CD1c-positive myeloid dendritic cell (primary cell): ENCODE measurements around the gene DDAH2.
A peak's percentile ranks its signal among the peaks of the same experiment; 100 is the strongest.

Experiments
- DNase-seq: peaks from one replicate; pipeline ENCODE4 v3.0.0-alpha.2; 2016; ENCODE audit errors: extremely low spot score

The DDAH2 gene

GRCh38 chr6:31728767-31729514 lies at the start of gene DDAH2:
TSS of gene DDAH2 (minus strand) at chr6:31729299. CDS start at chr6:31729161, 138 bp downstream.
- no peak for DNase-seq

- no peak for DNase-seq
These were observed 49.1 kb upstream of the DDAH2 start for GRCh38 chr6:31778193-31778592.

GRCh38 chr6:31777667-31778050 lies 48.6 kb upstream of the DDAH2 start:
- no peak for DNase-seq

- DNase-seq: peak; percentile 90
These were observed 48.0 kb upstream of the DDAH2 start, which contains the start of gene VWA7 for GRCh38 chr6:31776989-31777666. TSS of gene VWA7 (minus strand) at chr6:31777328. CDS start at chr6:31776779, 549 bp downstream.

- peak; percentile 30 for DNase-seq
These were observed 47.4 kb upstream of the DDAH2 start for GRCh38 chr6:31776485-31776988.

GRCh38 chr6:31775633-31776484 lies 46.8 kb upstream of the DDAH2 start:
- no peak for DNase-seq

GRCh38 chr6:31775184-31775583 lies 46.1 kb upstream of the DDAH2 start:
- no peak for DNase-seq

- DNase-seq: peak; percentile 37
These were observed 42.9 kb upstream of the DDAH2 start for GRCh38 chr6:31771992-31772358.

GRCh38 chr6:31770860-31771259 lies 41.8 kb upstream of the DDAH2 start:
- no peak for DNase-seq

GRCh38 chr6:31769684-31770371 lies 40.7 kb upstream of the DDAH2 start:
- DNase-seq: peak; percentile 80

GRCh38 chr6:31768363-31769257 lies 39.5 kb upstream of the DDAH2 start:
- peak; percentile 87 for DNase-seq

GRCh38 chr6:31767096-31767645 lies 38.1 kb upstream of the DDAH2 start:
- peak; percentile 25 for DNase-seq

GRCh38 chr6:31765910-31766794 lies 37.1 kb upstream of the DDAH2 start:
- no peak for DNase-seq

- DNase-seq: no peak
These were observed 36.4 kb upstream of the DDAH2 start for GRCh38 chr6:31765559-31765909.

- DNase-seq: no peak
These were observed 35.1 kb upstream of the DDAH2 start for GRCh38 chr6:31764198-31764597.

GRCh38 chr6:31763619-31763940 lies 34.5 kb upstream of the DDAH2 start:
- no peak for DNase-seq

- no peak for DNase-seq
These were observed 33.9 kb upstream of the DDAH2 start for GRCh38 chr6:31762878-31763618.

- DNase-seq: no peak
These were observed 33.3 kb upstream of the DDAH2 start, which contains the start of gene SAPCD1 for GRCh38 chr6:31762356-31762755. TSS of gene SAPCD1 (plus strand) at chr6:31762656. CDS start at chr6:31763055, 399 bp downstream.

GRCh38 chr6:31761343-31761742 lies 32.2 kb upstream of the DDAH2 start:
- no peak for DNase-seq
